Heart right ventricle (tissue), 16 donors: ENCODE data around the gene PIGBOS1. TPM values are rescaled to one million over a fixed set of nuclear protein-coding genes. Genes with fewer than 3 reads are reported as not detected.
"Not testable (repeated sequence)": the region's sequence is repeated elsewhere in the genome, so short reads cannot be mapped to it uniquely, and the experiment has no call there.

Experiments used
- ATAC-seq, 8 donors: fragments of 200-7000 bp; cut with Tn5 transposase; one replicate each; pipeline ENCODE4 v1.9.1; 2020; ENCODE audit warnings: mild to moderate bottlenecking in 8 of 8, moderate library complexity in 8 of 8, moderate number of reproducible peaks in 1 of 8
- DNase-seq, 2 donors: peaks; one replicate each; pipeline ENCODE4 v3.0.0-alpha.2; 2020
- H3K27ac ChIP-seq, 10 donors: fragments of 200-600 bp; sonication (generic) in 2 of 10; one replicate each; pipeline versions ENCODE4 v1.5.0 to v1.8.0; 2020 to 2022; ENCODE audit warnings: mild to moderate bottlenecking in 3 of 10
- H3K27me3 ChIP-seq, 7 donors: fragments of 200-600 bp; one replicate each; pipeline ENCODE4 v1.8.0; 2021 to 2022; ENCODE audit warnings: mild to moderate bottlenecking in 2 of 7
- H3K36me3 ChIP-seq, 9 donors: fragments of 200-600 bp; sonication (generic) in 1 of 9; one replicate each; pipeline versions ENCODE4 v1.5.0 to v1.8.0; 2020 to 2022; ENCODE audit warnings: mild to moderate bottlenecking in 2 of 9
- H3K4me1 ChIP-seq, 9 donors: fragments of 200-600 bp; sonication (generic) in 1 of 9; one replicate each; pipeline versions ENCODE4 v1.5.0 to v1.8.0; 2020 to 2022; ENCODE audit warnings: mild to moderate bottlenecking in 4 of 9
- H3K4me3 ChIP-seq, 10 donors: fragments of 200-600 bp; sonication (generic) in 2 of 10; one replicate each; pipeline versions ENCODE4 v1.5.0 to v1.8.0; 2020 to 2022; ENCODE audit warnings: mild to moderate bottlenecking in 7 of 10, moderate library complexity in 2 of 10
- H3K9me3 ChIP-seq, 11 donors: fragments of 200-600 bp in 10 of 11; sonication (generic) in 2 of 11; one replicate each; pipeline versions ENCODE4 v1.5.0 to v1.8.0; 2013 to 2022; ENCODE audit warnings: mild to moderate bottlenecking in 2 of 11, control low read depth in 1 of 11, moderate library complexity in 1 of 11
- WGBS, 2 donors: extraction: QIAGEN DNeasy Blood & Tissue Kit; methylation state at CpG; one replicate each; pipeline ENCODE4 v1.1.7; 2013; ENCODE audit warnings: inconsistent platforms in 1 of 2; 5-methylcytosine and 5-hydroxymethylcytosine counted together
- intact Hi-C, 10 donors: fragments of 100-400 bp; cut with DNase I; formaldehyde crosslinking; loops; one replicate each; pipeline versions ENCODE4 v1.11.1 to v1.14.2; 2022
- polyA plus RNA-seq, 2 donors: library from polyadenylated mRNA; stranded (reverse); fragments of 200-250 nt; gene quantifications; one replicate each; pipeline ENCODE4 v1.2.3, GENCODE V29; 2013
- total RNA-seq, 10 donors: library from RNA; stranded (reverse); fragmentation: NEBNext Ultra II Directional in 3 of 10; extraction: Animal tissue kit (Norgen Biotek cat#: 25700) in 3 of 10; gene quantifications; one replicate each; pipeline versions ENCODE4 v1.2.1 to v1.2.4, GENCODE V29; 2021 to 2023
- TF ChIP-seq, protein P1 (sequence below), 9 donors: fragments of 200-600 bp; sonication (generic) in 2 of 9; IDR thresholded peaks; one replicate each; pipeline versions ENCODE4 v1.5.0 to v1.8.0; 2021 to 2022; ENCODE audit warnings: antibody characterized with exemption in 9 of 9, mild to moderate bottlenecking in 5 of 9, moderate library complexity in 1 of 9
- donor health status: Arrhythmogenic right ventricular cardiomyopathy.
- donor health status: ischemic (EF 13 %, LVEDD 7.1; RV severe dilation, severe dysfunction).
- donor health status: healthy with polysubstance abuse.
- donor health status: DM: no; HTN: yes; CAD: no.
- donor health status: DM: no; HTN: no; CAD: no.
- donor health status: ischemic (EF 25% LVEDD 6.9; RV normal size, moderate dysfunction).
- donor health status: ischemic (EF 25% LVEDD 5.7; RV mildly dilated, moderate dysfunction).
- donor health status: healthy.
- donor health status: DM: yes; HTN: yes; CAD: no.
- donor health status: Ischemic cardiomyopathy.
- donor health status: ischemic (EF 35%, LVEDD 5.7; RV mildly dilated, moderate dysfunction).
- donor health status: nonischemic (EF 11% LVEDD 7.7; RV severe dilation, severe dysfunction).
- donor health status: DM: yes; HTN: yes; CAD: no.
- donor health status: PGD.
- donor health status: ischemic (EF 29% LVEDD 5.4; RV normal size, mild dysfunction).
- donor health status: nonischemic (EF 23%, LVEDD 6.1; RV moderate dilation, normal function).

PIGBOS1 gene
- total and polyA plus RNA-seq, 12 donors: 3.3 to 20.5 (median 7.6) TPM

DNA sequence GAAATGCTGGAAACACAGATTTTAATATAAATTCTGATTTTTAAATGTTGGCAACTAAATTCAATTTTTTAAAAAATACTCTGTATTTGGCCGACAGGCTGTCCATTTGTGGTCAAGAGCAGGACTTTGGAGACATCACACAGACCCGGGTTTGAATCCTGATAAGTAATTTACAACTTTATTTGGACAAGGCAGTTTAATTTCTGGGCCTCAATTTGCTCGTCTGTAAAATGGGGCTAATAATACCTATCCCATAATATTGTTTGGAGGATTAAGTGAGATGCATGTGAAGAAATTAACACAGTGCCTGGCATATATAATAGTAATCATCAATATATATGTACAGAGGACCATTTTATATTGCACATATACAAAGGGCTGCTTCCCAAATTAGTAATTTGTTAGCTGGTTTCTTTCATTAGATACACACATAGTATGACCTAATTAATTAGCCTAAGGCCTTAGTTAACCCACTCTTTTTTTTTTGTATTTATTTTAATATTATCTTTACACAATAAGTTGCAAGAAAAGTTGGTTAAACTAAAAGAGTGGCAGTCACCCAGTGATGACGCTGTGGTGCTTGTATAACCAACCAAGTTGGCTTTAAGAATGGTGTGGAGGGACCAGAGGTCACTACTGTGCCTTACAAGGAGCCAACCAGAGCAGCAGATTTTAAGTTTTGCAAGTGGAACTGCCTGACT is 764 bp upstream of the PIGBOS1 start:
- H3K36me3 ChIP-seq: peaks cover 0 to 31% (median 0%) of the 10 kb centered on the region in 9 donors
- H3K4me1 ChIP-seq: peaks cover 0 to 38% (median 29%) of the 10 kb centered on the region in 9 donors
- H3K9me3 ChIP-seq: no peaks in the 10 kb centered on the region
- ATAC-seq: no peak
- TF ChIP-seq, protein P1, sequence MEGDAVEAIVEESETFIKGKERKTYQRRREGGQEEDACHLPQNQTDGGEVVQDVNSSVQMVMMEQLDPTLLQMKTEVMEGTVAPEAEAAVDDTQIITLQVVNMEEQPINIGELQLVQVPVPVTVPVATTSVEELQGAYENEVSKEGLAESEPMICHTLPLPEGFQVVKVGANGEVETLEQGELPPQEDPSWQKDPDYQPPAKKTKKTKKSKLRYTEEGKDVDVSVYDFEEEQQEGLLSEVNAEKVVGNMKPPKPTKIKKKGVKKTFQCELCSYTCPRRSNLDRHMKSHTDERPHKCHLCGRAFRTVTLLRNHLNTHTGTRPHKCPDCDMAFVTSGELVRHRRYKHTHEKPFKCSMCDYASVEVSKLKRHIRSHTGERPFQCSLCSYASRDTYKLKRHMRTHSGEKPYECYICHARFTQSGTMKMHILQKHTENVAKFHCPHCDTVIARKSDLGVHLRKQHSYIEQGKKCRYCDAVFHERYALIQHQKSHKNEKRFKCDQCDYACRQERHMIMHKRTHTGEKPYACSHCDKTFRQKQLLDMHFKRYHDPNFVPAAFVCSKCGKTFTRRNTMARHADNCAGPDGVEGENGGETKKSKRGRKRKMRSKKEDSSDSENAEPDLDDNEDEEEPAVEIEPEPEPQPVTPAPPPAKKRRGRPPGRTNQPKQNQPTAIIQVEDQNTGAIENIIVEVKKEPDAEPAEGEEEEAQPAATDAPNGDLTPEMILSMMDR (IDR thresholded peaks at IDR 0.05): no peak
- DNase-seq: no peak
- no peaks in the 10 kb centered on the region for H3K27me3 ChIP-seq
- 67 to 69% methylated on average over 4 of the region's 4 CpGs for WGBS, 2 donors
- intact Hi-C loops: loop anchor here in 3 of 10 donors (5.0 to 10.0 kb wide), 3 partner anchors 85 to 115 kb away; partner anchors contain the start of genes CCPG1 (in 2 of the 3) and PIERCE2 (in 2 of the 3)
- H3K27ac ChIP-seq: peak overlapping the region in 9 of 10 donors; percentile 82 to 98 (median 89)
- peak overlapping the region; percentile 60 to 92 (median 84) for H3K4me3 ChIP-seq

DNA sequence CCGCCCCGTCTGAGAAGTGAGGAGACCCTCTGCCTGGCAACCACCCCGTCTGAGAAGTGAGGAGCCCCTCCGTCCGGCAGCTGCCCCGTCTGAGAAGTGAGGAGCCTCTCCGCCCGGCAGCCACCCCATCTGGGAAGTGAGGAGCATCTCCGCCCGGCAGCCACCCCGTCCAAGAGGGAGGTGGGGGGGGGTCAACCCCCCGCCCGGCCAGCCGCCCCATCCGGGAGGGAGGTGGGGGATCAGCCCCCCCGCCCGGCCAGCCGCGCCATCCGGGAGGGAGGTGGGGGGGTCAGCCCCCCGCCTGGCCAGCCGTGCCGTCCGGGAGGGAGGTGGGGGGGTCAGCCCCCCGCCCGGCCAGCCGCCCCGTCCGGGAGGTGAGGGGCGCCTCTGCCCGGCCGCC is 16.1 kb downstream of the PIGBOS1 start:
- H3K27ac ChIP-seq, H3K4me1 ChIP-seq, H3K9me3 ChIP-seq, H3K4me3 ChIP-seq, intact Hi-C loops, DNase-seq, ATAC-seq, H3K27me3 ChIP-seq: not testable (repeated sequence)
- whole genome bisulfite sequencing, 2 donors: 90 to 100% methylated on average over 2 to 17 of the region's 32 CpGs
- H3K36me3 ChIP-seq: peaks cover 0 to 30% (median 0%) of the 10 kb centered on the region in 9 donors

DNA sequence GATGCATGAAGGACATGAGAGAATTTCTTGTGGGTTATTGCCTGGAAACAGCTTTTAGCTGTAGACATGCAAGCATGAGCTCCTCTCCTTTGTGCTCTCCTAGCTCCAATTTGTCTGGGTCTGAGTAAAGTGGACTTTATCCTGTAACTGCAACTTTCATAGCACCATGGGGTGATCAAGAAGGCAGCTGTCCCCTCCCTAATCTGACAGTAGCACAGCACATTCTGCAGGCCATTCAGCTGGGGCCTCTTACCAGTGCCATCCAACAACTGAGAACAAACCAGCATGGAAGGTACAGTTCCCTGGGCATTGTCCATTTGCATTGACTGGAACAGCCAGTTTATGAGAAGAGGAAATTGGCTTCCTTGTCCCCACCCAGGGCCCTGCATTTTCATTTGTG is 21.6 kb downstream of the PIGBOS1 start:
- Histone ChIP-seq H3K9me3 (no peaks in the 10 kb centered on the region), H3K27me3 (no peaks in the 10 kb centered on the region), H3K27ac (no peak overlapping the region), H3K36me3 (no peaks in the 10 kb centered on the region), H3K4me3 (no peak overlapping the region), H3K4me1 (no peaks in the 10 kb centered on the region)
- intact Hi-C loops: no loop called here
- TF ChIP-seq, protein P1 (IDR thresholded peaks at IDR 0.05): no peak
- ATAC-seq (no peak), DNase-seq (no peak)

DNA sequence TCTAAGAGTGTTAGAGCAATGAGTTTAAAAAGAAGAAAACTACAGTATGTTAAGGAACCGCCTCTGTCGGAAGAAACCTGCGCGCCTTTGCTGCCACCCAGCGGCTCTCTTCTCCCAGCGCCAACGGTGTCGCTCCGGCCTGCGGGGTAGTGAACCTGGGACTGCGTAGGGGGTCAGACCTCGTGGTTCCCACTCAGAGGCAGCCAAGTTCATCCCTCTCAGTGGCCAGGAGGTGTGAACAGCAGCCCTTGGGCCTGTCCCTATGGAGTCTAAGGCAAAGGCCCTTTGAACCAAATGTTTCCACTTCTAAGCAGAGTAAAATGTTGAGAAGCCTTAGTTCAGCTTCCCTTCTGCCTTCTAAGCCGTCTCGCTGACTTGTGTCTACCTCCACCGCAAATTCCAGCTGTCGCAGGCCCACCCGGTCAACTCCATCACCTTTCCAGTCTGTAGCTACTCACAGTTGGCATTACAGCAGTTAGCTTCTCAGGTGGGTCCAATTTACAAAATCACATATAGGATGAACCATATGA is 28.3 kb downstream of the PIGBOS1 start:
- intact Hi-C loops: loop anchor here in 7 of 10 donors (1.0 to 5.0 kb wide), 4 partner anchors 72 to 93 kb away; partner anchors contain the start of gene RSL24D1 (in 1 of the 7)
- Histone ChIP-seq H3K4me3 (peak overlapping the region; percentile 70 to 92 (median 85)), H3K27ac (peak overlapping the region in 9 of 10 donors; percentile 77 to 98 (median 88)), H3K27me3 (no peaks in the 10 kb centered on the region), H3K9me3 (no peaks in the 10 kb centered on the region), H3K36me3 (no peaks in the 10 kb centered on the region), H3K4me1 (peaks cover 0 to 32% (median 11%) of the 10 kb centered on the region in 9 donors)
- TF ChIP-seq, protein P1 (IDR thresholded peaks at IDR 0.05): peak; percentile 66 to 97 (median 88)
- DNase-seq (peak; percentile 81 to 83), ATAC-seq (peak; percentile 89 to 97 (median 94))
- WGBS, 2 donors: 22 to 23% methylated on average over 17 of the region's 17 CpGs
